Breast epithelium (tissue), 3 donors: ENCODE data around the gene SLC39A8.

Experiments used
- POLR2A ChIP-seq: fragments of 450-650 bp; IDR thresholded peaks from one replicate; pipeline ENCODE4 v1.6.1; 2016; ENCODE audit warnings: antibody characterized with exemption, mild to moderate bottlenecking, moderate library complexity
- POLR2AphosphoS5 ChIP-seq, 3 donors: sonication (generic); formaldehyde crosslinking; IDR thresholded peaks; one replicate each; pipeline ENCODE4 v1.6.1; 2017; ENCODE audit warnings: antibody characterized with exemption in 3 of 3
- TF ChIP-seq, protein P1 (sequence below), 3 donors: fragments of 450-650 bp; IDR thresholded peaks; one replicate each; pipeline ENCODE4 v1.5.1; 2016 to 2017; ENCODE audit warnings: antibody characterized with exemption in 3 of 3, mild to moderate bottlenecking in 3 of 3, moderate library complexity in 3 of 3

DNA sequence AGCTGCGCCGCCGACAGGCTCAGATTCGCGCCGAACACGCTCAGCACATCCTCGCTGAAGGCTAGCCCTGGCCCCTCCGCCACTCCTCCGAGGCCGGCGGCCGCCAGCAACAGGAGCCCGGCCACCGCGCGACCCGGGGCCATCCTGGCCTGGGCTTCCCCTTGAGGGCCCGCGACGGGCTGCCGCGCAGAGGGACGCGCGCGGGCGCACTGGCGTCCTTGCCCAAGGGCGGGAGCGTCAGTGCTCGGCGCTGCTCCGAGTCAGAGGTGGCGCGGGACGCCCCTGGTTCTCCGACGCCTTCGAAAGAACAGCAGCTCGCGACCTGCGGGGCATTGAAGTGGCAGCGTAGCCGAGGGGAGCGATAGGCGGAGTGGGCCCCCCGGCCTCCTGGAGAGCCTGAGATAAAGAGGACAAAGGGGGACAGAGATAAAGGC, 745 bp downstream of the SLC39A8 start:
- TF ChIP-seq, protein P1, sequence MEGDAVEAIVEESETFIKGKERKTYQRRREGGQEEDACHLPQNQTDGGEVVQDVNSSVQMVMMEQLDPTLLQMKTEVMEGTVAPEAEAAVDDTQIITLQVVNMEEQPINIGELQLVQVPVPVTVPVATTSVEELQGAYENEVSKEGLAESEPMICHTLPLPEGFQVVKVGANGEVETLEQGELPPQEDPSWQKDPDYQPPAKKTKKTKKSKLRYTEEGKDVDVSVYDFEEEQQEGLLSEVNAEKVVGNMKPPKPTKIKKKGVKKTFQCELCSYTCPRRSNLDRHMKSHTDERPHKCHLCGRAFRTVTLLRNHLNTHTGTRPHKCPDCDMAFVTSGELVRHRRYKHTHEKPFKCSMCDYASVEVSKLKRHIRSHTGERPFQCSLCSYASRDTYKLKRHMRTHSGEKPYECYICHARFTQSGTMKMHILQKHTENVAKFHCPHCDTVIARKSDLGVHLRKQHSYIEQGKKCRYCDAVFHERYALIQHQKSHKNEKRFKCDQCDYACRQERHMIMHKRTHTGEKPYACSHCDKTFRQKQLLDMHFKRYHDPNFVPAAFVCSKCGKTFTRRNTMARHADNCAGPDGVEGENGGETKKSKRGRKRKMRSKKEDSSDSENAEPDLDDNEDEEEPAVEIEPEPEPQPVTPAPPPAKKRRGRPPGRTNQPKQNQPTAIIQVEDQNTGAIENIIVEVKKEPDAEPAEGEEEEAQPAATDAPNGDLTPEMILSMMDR (IDR thresholded peaks at IDR 0.05) = no peak
- TF ChIP-seq POLR2A = no peak
- peak in 1 of 3 donors; percentile 34 for TF ChIP-seq POLR2AphosphoS5 (IDR thresholded peaks at IDR 0.05)
